Fibroblast of gingiva (primary cell): ENCODE measurements around the gene JUND.

Experiments
- DNase-seq: peaks from one replicate; pipeline ENCODE4 v3.0.0-alpha.2; 2011; ENCODE audit warnings: low read depth

The JUND gene

GRCh38 chr19:18266771-18267686 lies 14.4 kb downstream of the JUND start:
- no peak for DNase-seq

GRCh38 chr19:18265582-18265981 lies 15.8 kb downstream of the JUND start:
- no peak for DNase-seq

- no peak for DNase-seq
Measured at GRCh38 chr19:18264971-18265540, 16.4 kb downstream of the JUND start.

DNA sequence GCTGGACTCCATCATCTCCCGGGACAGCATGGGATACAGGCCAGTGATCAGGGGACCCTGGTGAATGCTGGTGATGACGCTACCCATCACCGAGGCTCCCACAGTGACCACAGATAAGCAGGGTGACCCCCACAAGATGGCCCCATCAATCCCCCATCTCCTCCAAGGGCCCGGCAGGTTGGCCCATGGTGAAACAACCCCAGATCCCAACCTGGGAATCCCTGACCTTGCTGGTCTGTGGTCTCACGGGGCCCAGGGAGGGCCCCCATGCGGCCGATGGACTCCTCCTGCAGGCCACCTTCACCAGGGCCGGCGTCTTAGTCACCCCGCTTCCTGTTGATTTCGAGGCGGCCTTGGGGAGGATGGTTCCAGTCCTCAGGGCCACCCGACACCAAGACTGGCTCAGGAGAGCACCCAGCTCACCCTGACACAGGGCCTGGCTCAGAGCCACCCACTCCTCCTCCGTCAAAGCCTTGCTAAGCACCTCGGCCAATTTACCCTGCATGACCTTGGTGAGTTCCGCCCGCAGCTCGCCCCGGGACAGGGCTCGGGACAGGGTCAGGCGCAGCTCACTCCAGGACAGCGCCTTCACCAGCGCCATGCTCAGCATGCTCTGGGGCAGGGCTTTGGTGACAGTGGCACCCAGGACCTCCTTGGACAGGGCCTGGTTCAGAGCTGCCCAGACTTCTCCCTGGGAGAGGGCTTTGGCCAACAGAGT lies 17.1 kb downstream of the JUND start:
- no peak for DNase-seq

- no peak for DNase-seq
Measured at GRCh38 chr19:18263324-18264136, 17.9 kb downstream of the JUND start.

- no peak for DNase-seq
Measured at GRCh38 chr19:18262917-18263316, 18.5 kb downstream of the JUND start.

- no peak for DNase-seq
Measured at GRCh38 chr19:18262144-18262543, 19.3 kb downstream of the JUND start.

GRCh38 chr19:18261474-18261873 lies 19.9 kb downstream of the JUND start:
- DNase-seq = no peak

DNA sequence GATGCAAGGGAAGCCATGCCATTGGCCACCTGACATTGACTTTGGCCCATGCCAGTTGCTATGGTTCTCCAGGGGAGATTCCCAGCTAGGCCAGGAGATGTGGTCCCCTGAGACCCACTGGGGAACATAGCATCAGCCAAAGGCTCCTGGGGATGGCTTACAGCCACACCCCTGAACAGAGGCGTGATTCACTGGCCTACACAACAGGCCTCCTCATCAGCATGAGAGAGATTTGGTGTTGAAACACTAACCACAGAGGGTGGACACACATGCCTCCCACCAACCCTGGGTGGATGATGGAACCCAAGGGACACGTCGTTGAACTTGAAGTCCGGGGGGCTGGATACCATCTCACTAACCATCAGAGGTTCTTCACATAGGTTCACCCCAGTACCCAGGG lies 21.5 kb downstream of the JUND start:
- peak; percentile 36 for DNase-seq

DNA sequence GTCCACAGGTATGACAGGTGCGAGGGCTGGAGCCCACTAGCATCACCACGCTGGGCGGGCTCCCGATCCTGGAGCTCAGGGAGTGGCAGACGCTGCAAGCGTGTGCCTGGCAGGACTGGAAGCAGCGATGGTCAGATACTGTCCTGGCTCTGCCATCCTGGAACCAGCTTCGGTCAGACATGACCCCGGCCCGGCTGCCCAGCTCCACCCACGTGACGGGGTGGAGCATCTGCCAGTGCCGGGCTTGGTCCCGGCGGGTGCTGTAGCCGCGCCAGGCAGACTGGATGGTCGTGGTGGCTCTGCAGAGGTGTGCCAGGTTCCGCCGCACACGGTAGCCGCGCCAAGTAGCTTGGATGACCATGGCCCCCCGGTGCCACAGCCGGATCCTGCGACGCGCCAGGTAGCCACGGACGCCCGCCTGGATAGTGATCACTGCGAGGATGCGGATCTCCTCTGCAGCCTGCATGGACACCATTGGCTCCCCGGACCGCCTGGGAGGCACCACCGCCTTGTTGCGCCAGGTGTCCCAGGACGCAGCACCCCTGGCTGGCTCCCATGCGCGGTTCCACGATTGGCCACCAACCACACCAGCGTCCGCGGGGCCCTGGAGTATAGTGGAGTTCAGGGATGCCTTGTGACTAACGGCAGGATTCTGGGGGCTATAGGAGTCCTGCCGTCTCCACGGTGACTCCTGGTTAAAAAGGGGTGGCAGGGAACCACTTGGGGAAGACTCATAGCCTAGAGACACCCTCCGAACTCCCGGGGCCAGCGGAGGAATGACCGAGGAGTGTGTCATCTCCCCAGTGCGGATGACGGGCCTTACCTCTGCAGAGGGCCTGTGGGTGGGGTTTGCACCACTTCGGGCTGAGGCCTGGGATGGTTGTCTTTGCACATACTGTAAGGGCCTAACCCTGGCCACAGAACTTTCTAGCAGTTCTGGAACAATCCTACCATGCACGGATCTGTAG lies 23.6 kb downstream of the JUND start:
- DNase-seq = no peak

- no peak for DNase-seq
Measured at GRCh38 chr19:18254546-18255503, 26.6 kb downstream of the JUND start.

DNA sequence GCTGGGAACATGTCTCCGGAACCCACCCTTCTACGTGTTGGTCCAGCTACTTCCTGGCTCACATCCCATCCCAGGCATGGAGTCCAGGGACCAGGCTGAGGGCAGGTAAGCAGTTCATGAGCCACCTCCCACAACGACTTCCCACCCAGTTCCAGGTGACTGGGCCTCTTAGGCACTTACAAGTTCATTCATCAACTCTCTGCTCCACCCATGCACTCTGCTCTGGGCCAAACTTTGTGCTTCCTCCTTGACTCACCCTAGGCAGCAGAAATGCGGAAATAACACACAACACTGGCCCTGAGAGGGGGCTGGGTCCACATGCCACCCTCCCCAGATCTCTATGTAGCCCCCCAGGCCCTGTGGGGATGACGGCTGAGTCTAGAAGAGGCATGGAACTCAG lies 27.7 kb downstream of the JUND start:
- no peak for DNase-seq

GRCh38 chr19:18253130-18253529 lies 28.3 kb downstream of the JUND start:
- no peak for DNase-seq

DNA sequence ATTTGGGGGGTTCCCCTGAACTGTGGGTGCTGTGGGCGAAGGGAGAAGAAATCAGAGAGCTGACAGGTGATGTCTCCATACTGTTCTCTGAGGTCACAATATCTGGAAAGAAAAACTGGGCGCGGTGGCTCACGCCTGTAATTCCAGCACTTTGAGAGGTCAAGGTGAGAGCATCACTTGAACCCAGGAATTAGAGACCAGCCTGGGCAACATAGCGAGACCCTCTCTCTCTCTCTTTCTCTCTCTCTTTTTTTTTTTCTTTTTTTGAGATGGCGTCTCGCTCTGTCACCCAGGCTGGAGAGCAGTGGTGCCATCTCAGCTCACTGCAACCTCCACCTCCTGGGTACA lies 29.1 kb downstream of the JUND start:
- no peak for DNase-seq

DNA sequence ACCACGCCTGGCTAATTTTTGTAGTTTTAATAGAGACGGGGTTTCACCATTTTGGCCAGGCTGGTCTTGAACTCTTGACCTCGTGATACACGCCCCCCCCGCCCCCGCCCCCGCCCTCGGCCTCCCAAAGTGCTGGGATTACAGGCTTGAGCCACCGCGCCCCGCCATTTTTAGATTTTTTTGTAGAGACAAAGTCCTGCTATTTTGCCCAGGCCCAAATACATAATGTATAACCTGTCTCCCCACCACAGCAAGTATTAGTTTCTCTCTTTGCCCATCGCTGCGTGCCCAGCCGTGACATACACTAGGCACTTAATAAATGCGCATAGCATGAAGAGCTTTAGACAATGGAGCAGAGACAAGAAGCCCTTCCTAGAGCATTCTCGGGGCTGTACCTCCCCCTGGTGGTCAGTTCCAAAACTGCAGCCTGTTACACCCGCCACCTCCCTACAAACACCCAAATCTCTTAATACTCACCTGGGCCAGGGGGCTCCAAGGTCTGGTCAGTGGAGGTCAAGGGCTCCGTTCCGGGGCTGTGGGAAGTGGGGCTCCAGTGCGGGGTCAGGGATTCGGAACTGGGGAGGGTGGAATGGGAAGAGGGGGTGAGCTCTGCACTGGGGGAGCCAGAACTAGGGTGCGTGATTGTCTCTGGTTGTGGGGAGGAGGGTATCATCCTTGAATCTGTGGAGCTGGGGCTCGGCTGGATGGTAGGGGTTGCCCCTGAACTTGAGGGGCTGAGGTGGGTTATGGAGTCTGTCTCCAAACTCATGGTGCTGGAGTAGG lies 29.6 kb downstream of the JUND start:
- peak; percentile 39 for DNase-seq

GRCh38 chr19:18249834-18250233 lies 31.6 kb downstream of the JUND start:
- no peak for DNase-seq

GRCh38 chr19:18245297-18245696 lies 36.1 kb downstream of the JUND start:
- no peak for DNase-seq

DNA sequence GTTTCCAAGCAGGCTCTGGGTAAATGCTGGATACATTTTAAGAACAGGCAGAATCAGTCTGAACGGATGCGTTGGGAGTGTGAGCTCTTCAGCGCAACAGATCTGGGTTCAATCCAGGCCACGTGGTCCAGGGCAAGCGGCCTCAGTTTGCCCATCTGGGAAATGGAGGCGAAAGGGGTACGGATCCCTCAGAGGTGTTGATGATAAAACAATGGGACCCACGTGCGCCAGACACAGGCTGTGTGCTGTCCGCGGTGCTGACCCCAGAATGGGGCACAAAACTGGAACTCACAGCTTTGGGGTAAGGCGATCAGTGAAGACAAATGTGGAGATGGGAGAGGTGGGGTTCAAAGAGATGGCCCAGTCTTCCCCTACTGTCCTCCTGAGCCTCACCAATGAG lies 42.1 kb downstream of the JUND start:
- no peak for DNase-seq

- no peak for DNase-seq
Measured at GRCh38 chr19:18234194-18234593, 47.2 kb downstream of the JUND start.
